DMS153 treated with DMSO at 0.1 percent for 48 hours (cell line): ENCODE data around the gene CNBD2.
"Not testable (repeated sequence)": the region's sequence is repeated elsewhere in the genome, so short reads cannot be mapped to it uniquely, and the experiment has no call there.

Source experiments
- DNase-seq: peaks from one replicate; lab custom pipeline; 2025; ENCODE audit not compliant: unreplicated experiment; lab: John Stamatoyannopoulos, UW

CNBD2 gene

DNA sequence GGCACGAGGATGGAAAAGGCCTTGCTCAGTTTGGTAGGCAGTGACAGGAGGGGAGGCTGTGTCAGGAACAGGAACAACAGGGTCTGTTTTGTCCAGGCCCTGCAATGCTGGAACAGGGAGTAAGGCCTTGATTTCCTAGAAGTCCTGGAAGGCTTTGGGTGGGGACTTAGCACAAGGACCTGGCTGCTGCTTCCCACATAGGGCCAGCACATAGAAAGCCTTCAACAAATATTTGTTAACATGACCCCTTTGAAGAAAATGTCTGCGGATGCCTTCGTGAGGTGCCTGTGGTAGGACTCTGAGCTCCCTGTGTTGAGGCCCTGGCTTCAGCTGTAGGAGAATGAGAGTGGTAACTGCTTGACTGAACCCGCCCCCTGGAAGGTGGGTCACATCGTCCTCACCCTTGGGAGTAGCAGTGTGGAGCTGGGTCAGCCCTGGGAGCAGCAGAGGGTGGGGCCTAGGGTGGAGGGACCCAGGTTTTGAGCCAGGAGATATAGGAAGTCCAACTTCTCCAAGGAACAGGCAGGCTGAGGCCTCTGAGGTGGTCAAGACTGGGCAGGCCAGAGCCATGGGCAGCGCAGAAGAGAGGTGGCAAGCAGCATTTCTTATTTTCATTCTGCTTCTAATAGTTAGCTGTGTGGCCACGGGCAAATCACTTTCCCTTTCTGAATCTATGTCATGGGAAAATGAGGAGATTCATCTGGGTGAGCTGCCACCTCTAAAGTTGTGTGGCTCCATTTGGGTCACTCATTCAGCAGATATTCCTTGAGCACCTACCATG is 50.0 kb downstream of the CNBD2 start:
- no peak for DNase-seq

DNA sequence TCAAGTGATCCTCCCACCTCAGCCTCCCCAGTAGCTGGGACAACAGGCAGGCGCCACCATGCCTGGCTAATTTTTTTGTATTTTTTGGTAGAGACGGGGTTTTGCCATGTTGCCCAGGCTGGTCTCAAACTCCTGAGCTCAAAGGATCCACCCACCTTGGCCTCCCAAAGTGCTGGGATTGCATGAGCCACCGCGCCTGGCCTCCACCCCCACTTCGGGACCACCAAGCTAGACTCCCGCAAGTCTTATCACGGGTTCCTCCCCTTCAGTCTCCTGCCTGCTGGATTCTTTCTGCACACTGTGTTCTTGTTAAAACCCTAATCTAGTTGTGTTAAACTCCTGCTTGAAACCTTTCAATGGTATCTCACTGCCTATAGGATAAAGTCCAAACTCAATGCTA is 57.7 kb downstream of the CNBD2 start:
- DNase-seq: not testable (repeated sequence)

DNA sequence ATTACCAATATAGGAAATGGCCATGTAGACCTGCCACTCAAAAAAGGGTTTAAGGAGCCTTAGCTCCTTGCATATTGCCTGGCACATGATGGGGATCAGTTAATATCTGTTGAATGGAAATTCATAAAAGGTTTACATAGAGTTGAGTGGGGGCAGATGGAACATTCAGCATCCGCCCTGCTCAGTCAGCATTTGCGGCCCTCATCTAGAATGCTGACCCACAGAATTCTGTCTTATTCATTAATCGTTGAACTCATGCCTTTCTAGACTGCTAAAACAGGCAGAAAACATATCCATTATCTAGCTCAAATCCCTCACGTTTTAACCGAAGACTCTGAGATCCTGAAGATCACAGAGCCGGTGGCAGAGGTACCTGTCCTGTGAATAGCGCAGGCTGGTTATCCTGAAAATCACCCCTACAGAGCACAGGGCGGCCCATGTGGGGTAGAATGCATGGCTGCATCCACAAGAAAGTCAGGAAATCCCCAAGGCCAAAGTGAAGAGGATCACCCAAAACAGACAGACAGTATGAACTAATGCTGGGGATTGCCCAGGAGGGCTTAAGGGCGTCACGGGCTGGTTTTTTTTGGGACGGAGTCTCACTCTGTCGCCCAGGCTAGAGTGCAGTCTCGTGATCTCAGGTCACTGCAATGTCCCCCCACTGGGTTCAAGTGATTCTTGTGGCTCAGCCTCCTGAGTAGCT is 59.9 kb downstream of the CNBD2 start:
- DNase-seq: no peak

DNA sequence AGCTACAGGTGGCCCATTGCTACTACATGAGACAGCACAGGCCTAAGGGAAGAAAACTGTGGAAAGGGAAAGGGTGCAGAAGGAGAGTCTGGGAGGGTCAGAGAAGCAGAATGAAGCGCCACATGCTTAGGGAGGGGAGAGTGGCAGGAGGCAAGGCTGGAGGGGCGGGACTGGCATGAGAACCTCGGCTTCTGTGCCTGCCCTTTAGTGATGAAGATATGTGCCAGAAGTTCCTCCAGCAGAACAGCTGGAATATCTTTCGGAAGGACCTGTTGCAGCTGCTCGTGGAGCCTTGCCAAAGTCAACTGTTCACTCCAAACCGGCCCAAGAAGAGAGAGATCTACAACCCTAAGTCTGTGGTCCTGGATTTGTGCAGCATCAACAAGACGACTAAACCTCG is 61.8 kb downstream of the CNBD2 start:
- no peak for DNase-seq

DNA sequence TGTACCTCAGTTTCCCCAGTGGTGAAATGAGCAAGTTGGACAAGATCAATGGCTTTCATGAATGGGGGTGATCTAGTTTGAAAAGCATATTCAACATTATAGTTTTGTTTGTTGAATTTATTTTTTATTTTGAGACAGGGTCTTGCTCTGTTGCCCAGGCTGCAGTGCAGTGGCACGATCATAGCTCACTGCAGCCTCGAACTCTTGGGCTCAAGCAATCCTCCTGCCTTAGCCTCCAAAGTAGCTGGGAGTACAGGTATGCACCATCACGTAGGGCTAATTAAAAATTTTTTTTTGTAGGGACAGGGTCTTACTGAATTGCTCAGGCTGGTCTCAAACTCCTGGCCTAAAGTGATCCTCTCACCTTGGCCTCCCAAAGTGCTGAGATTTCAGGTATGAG is 63.4 kb downstream of the CNBD2 start:
- no peak for DNase-seq

DNA sequence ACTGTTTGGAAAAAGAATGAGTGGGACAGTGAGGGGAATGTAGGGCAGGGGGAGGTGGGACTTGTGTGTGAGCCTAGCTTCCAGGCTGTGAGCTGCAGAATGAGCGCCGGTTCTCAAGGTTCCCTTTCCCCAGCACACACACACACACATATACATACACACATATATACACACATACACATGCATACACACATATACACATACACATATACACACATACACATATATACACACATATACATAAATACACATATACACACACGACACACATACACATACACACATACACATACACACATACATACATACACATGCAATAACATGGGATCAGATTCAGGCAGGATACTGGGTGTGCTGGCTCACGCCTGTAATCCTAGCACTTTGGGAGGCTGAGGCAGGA is 66.5 kb downstream of the CNBD2 start:
- DNase-seq: no peak

DNA sequence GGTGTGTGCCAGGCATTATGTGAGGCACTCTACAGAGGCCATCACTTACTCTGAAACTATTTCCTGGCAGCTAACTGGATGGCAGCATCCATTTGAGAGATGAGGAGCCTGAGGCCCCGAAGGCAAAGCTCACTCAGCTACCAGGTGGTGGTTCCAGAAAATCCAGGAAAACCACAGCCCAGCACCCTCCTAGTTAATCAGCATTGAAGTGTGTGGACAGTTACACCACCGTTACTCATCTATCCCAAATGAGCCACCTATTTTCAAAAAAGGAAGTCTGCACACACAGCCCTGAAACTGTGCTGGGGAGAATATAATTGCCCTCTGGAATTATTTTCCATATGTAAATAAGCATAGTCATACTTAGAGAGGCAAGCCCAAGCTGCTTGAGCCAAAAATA is 67.4 kb downstream of the CNBD2 start:
- DNase-seq: no peak

DNA sequence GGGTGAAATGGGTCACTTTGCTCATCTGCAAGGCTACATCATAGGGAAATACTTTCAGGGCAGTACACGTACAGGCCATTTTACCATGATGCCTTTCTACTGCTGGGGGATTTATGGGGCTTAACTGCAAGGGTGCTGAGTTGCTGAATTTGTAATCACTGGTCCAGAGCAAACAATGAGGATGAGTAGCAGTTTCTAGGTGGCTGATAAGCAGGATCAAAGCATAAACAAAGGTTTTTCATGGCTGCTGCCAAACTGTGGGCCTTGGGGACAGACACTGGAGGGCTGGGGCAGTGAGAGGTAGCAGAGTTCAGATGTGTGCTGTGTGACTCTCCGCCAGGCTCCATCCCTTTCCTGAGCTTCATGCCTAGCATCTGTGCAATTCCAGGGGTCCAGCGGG is 68.3 kb downstream of the CNBD2 start:
- no peak for DNase-seq

DNA sequence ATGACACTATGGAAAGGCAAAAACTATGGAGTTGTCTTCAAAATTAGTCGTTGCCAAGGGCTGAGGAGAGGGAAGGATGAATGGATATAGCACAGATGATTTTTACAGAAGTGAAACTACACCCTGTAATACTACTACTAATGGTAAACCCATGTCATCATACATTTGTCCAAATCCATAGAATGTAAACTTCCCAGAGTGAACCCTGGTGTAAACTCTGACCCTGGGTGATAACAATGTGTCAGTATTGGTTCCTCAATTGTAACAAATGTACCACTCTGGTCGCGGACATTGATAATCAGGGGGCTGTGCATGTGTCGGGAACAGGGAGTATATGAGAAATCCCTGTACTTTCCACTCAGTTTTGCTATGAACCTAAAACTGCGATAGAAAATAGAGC is 72.2 kb downstream of the CNBD2 start:
- DNase-seq: no peak

DNA sequence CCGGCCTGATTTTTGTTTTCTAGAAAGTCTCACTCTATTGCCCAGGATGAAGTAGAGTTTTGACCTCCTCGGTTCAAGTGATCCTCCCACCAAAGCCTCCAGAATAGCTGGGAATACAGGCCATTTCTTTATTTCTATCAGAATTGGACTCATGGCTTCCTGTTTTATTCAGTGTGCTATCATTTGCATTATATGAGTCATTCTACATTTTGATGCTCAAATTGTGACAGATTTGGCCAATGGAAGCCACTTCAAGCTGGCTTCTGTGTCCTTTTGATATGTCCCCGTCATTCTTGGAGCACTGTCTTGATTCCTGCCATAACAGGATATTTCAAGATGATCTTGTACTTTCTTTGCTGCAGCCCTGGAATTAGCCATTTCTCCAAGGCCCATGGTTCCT is 75.1 kb downstream of the CNBD2 start:
- DNase-seq: no peak

DNA sequence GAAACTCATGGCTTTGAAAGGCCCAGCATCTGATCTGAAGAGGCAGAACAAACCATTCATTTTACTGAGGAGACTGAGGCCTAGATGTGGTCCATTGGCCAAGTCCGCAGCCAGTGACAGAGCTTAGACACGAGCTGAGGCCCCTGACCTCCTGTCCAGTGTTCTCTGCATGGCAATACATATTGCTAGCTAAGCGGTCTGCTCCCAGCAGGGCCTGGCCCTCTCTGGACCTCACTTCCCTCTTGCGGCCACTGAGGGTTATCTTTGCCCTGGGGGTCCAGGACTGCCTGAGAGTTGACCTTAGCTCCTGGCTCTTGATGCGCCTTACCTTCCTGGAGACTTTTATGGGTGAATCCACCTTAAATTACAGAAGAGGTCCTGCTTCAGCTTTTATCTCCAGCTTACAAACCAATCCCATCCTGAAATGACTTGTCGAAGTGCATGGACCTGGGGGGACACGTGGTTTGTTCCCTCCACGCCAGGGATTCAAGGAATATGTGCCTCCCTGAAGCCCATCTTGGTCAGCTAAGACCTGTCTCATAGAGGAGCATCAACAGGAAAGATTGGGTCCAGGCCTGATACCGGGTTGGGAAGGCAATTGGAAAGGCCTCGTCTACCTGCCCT is 75.6 kb downstream of the CNBD2 start:
- no peak for DNase-seq

DNA sequence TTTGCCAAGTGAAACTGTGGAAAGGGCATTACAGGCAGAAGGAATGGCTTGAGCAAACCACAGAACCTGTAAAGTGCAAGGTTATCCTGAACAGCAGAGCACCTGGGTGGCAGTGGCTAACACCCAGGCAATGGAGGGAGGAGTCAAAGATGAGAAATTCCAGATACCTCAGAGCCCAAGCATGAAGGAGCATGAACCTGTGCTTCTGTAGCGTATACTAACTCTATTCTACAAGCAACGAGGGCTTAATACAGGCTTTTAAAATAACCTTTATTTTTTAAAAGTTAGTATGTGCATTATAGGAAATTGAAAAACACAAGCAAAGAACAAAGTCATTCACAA is 77.0 kb downstream of the CNBD2 start:
- DNase-seq: no peak

DNA sequence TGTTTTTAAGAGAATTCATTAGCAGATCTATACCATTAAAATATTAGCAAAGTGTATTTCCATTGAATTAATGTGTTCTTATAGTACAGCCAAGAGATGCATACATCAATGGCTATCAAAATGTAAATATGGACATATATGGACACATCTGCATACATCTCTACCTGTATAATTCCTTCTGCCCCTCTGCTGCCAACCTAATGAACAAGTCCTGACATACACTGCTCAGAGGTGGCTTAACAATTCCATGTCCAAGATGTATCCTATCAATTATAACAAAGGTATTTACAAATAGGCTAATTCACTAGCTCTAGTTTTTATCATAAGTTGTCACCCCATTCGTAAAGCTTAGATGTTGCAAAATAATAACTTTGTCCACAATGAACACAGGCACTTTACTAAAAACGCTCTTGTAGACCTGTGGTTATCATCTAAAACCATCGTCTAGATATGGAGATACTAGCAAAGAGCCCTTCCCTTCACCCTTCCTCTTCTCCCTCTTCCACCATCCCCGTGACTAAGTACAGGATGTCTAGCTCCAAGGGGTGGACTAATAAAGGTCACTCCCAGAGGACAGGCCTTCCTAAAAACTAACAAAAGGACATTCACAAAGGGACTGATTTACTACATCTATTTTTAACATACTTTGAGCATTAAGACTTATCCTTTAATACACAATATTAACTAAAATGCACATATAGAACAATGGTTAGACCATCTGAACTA is 77.8 kb downstream of the CNBD2 start:
- DNase-seq: not testable (repeated sequence)

DNA sequence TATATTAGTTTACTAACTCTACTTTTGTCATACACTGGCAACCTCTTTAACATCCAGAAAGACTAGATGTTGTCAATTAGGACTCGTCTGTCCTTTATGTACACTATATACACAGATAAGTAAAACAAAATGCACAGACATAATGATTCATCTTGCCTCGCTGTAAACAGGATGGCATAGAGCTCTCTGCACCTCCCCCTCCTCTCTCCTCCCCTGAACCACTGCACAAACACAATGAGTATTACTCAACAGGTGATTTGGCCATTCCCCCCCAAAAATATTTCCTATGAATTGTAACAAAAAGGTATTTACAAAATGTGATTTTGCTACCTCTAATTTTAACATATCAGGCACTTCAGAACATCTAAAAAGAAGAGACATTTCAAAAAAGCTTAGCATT is 81.0 kb downstream of the CNBD2 start:
- DNase-seq: not testable (repeated sequence)

DNA sequence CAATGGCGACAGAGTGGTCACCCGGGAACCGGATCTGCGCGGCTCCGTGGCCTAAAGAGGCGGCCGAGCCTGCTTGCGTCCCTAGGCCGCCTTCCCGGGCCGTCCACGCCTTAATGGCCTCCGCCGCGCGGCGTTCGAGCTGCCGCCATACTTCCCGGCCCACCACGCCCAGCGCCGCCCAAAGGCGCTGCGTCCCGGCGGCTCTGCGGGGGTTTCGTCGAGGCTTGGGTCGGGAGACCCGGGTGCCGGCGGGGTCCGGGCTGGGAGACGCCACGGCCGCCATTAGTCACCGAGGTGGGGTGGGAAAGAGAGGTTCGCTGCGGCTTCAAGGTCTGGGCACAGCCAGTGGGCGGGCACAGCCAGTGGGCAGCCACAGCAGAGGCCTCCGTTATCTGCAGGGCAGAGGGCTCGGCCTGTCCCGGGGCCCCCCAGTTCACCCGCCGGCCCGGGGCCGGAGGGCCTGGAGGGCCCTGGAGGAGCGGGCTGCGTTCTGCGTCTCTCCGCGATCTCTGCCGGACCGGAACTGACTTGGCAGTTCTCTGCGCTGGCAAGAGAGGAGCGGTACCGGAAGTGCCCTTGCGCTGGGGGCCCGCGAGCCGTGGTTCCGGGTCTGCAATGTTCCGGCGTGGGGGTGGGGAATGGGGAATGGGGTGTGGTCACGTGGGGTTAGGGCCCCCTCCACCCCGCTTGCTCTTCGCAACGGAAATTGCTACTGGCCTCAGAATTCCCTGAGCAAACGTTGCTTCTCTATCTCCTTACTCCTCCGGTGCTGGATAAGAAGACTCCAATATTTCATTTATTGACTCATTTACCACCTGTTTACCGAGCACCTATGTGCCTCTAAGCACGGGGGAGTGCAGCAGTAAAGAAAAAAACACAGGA is 82.3 kb downstream of the CNBD2 start:
- peak; percentile 73 for DNase-seq

DNA sequence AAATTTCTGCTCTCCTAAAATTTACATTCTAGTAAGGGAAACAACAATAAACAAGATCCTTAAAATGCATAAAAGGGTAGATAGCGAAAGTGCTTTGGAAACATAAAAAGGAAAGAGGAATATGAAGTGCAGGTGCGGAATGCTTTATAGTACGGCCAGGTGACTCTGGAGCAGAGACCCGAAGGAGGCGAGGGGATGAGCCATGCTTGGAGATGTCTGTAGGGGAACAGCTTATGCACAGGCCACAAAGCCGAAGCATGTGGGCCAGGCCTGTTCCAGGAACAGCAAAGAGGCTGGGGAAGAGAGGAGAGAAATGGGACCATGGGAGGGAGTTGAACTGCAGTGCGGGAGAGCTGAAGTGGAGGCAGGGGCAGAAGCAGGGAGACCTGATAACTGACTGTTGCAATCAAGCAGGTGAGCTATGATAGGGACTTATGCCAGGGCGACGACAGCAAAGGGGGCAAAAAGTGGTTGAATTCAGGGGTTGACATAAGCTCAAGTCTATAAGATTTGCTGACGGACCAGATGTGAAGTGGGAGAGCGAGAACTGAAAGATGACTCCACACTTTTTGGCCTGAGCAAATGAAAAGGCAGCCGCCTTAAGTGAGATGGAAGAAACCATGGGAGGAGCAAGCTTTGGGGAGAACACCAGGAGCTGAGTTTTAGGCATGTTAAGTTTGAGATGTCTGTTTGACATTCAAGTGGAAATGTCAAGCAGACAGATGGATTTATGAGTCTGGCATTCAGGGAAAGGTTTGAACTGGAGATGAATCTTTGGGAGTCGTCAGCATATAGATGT is 83.1 kb downstream of the CNBD2 start:
- no peak for DNase-seq

DNA sequence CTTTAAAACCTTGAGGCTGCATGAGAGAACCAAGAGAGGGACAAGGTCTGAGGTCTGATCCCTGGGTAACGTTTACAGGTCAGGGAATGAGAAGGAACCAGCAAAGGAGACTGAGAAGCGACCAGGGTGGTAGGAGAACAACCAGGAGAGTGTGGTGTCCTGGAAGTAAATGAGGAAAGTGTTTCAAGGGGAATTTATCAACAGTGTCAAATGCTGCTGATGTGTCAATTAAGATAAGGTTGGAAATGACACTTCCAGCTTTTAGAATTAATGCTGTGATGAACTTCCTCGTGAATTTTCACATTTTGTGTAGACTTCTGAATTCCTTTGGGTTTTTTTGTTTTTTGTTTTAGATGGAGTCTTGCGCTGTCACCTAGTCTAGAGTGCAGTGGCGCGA is 83.7 kb downstream of the CNBD2 start:
- DNase-seq: no peak

DNA sequence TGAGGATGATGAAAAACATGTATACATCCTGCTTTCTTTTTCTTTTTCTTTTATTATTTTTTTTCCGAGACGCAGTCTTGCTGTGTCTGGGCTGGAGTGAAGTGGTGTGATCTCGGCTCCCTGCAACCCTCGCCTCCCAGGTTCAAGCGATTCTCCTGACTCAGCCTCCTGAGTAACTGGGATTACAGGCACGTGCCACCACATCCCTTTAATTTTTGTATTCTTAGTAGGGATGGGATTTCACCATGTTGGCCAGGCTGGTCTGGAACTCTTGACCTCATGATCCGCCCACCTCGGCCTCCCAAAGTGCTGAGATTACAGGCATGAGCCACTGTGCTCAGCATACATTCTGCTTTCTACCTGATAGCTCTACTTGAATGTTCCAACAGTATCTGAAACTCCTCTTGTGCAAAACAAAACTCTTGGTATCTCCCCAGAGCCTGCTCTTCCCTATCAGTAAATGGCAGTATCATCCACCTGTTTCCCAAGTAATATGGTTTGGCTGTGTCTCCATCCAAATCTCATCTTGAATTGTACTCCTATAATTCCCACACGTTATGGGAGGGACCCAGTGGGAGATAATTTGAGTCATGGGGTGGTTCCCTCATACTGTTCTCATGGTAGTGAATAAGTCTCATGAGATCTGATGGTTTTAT is 85.6 kb downstream of the CNBD2 start:
- DNase-seq: not testable (repeated sequence)

DNA sequence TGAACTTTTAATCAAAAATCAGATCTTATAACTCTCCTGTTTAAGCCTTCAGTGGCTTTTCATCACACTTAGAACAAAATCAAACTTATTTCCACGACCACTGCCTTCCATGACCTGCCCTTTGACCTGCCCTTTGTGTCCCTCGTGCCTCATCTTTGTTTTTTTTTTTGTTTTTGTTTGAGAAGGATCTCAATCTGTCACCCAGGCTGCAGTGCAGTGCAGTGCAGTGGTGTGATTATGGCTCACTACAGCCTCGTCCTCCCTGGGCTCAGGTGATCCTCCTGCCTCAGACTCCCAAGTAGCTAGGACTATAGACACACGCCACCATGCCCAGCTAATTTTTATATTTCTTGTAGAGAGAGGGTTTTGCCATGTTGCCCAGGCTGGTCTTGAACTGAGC is 86.8 kb downstream of the CNBD2 start:
- no peak for DNase-seq
